ENCODE data around the gene MRPL38. TPM values are rescaled to one million over a fixed set of nuclear protein-coding genes. Genes with fewer than 3 reads are reported as not detected.
A peak's percentile ranks its signal among the peaks of the same experiment; 100 is the strongest.

MRPL38 gene
- 10 to 100 TPM; 56.9 to 93.5 (median 65.1) TPM for polyA plus RNA-seq
- long read RNA-seq, donor 1: 0 reads
- long read RNA-seq, donor 2, transcript MRPL38-201 (9 exons, 1,888 nt): major isoform, 7 of 9 reads
- long read RNA-seq, donor 2, partial matches to known transcripts: 0 of 9 reads
- long read RNA-seq, donor 2, other reads (novel, unspliced or antisense): 0 of 9 reads
- long read RNA-seq, donor 3, transcript MRPL38-201 (9 exons, 1,888 nt): major isoform, 14 of 18 reads
- long read RNA-seq, donor 3, partial matches to known transcripts: 0 of 18 reads
- long read RNA-seq, donor 3, other reads (novel, unspliced or antisense): 0 of 18 reads
- long read RNA-seq, donor 4, partial matches to known transcripts: 0 of 1 reads
- long read RNA-seq, donor 4, other reads (novel, unspliced or antisense): 0 of 1 reads
- long read RNA-seq, donor 5, partial matches to known transcripts: 0 of 7 reads
- long read RNA-seq, donor 5, other reads (novel, unspliced or antisense): 0 of 7 reads
- long read RNA-seq, donor 6, transcript MRPL38-201 (9 exons, 1,888 nt): major isoform, 11 of 15 reads
- long read RNA-seq, donor 6, partial matches to known transcripts: 0 of 15 reads
- long read RNA-seq, donor 6, other reads (novel, unspliced or antisense): 0 of 15 reads
- long read RNA-seq, donor 7, transcript MRPL38-201 (9 exons, 1,888 nt): major isoform, 49 of 53 reads
- long read RNA-seq, donor 7, partial matches to known transcripts: 0 of 53 reads
- long read RNA-seq, donor 7, other reads (novel, unspliced or antisense): 0 of 53 reads
- long read RNA-seq, donor 8, partial matches to known transcripts: 0 of 3 reads
- long read RNA-seq, donor 8, other reads (novel, unspliced or antisense): 0 of 3 reads
- long read RNA-seq, donor 9, partial matches to known transcripts: 0 of 1 reads
- long read RNA-seq, donor 9, other reads (novel, unspliced or antisense): 0 of 1 reads
- long read RNA-seq, donor 10, transcript MRPL38-201 (9 exons, 1,888 nt): major isoform, 13 of 17 reads
- long read RNA-seq, donor 10, partial matches to known transcripts: 0 of 17 reads
- long read RNA-seq, donor 10, other reads (novel, unspliced or antisense): 0 of 17 reads

DNA sequence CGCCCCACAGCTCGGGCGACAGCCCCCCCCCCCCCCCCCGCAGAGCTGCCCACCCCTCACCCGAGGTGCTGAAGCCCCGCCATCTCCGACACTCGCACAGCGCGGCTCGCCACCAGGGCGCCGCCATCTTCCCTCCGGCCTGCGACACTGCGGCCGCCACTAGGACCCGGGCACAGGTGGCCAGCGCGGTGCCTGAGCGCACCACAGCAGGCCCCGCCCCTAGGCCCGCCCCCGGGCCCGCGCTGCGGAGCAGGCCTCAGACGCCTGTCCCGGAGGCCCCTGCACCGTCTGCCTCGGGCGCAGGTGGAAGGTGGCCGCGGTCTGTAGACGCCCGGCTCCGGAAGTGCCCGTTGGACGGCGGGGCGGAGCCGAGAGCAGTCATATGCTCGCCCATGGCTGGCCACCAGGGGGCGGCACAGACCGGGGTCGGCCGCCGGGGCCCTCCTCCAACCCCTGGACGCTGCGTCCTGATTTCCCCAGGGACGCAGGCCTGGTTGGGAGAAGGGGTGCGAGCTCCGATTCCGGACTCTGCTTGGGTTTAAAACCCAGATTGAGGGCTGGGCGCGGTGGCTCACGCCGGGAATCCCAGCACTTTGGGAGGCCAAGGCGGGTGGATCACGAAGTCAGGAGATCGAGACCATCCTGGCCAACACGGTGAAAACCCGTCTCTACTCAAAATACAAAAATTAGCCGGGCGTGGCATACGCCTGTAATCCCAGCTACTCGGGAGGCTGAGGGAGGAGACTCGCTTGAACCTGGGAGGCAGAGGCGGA is at the start of gene MRPL38:
Gene MRPL38 (minus strand): TSS at position 136 of the 773 bp plus-strand sequence. CDS start 9 bp downstream, at position 127.
- H3K9me3 ChIP-seq (ENCODE audit: control insufficient read depth in 2 of 2, insufficient read depth in 1 of 2, low read depth in 1 of 2, low read length in 1 of 2): no peaks in the 10 kb centered on the region
- DNase-seq (peak; percentile 96 to 98), FAIRE-seq (no peak)
- peaks cover 2 to 12% (median 3%) of the 10 kb centered on the region in 3 donors for H3K4me1 ChIP-seq (ENCODE audit: control insufficient read depth in 3 of 3, insufficient read depth in 2 of 3, low read depth in 1 of 3, low read length in 2 of 3)
- peak within 1 kb of the TSS; percentile 75 to 92 (median 81) for H3K4me3 ChIP-seq (ENCODE audit: low read depth in 1 of 3, low read length in 3 of 3)
- H3K27me3 ChIP-seq (ENCODE audit: control insufficient read depth in 3 of 3, insufficient read depth in 3 of 3, low read length in 3 of 3): no peaks in the 10 kb centered on the region
- H3K36me3 ChIP-seq (ENCODE audit: control insufficient read depth in 3 of 3, insufficient read depth in 2 of 3, low read depth in 1 of 3, low read length in 3 of 3): peaks cover 0 to 56% (median 3%) of the 10 kb centered on the region in 3 donors
- H3K27ac ChIP-seq (ENCODE audit: low read depth in 1 of 3, low read length in 2 of 3): peak within 1 kb of the TSS; percentile 89 to 92 (median 92)
- 2 to 3% (median 2%) methylated on average over 41 to 68 of the region's 69 CpGs for WGBS, 3 donors

DNA sequence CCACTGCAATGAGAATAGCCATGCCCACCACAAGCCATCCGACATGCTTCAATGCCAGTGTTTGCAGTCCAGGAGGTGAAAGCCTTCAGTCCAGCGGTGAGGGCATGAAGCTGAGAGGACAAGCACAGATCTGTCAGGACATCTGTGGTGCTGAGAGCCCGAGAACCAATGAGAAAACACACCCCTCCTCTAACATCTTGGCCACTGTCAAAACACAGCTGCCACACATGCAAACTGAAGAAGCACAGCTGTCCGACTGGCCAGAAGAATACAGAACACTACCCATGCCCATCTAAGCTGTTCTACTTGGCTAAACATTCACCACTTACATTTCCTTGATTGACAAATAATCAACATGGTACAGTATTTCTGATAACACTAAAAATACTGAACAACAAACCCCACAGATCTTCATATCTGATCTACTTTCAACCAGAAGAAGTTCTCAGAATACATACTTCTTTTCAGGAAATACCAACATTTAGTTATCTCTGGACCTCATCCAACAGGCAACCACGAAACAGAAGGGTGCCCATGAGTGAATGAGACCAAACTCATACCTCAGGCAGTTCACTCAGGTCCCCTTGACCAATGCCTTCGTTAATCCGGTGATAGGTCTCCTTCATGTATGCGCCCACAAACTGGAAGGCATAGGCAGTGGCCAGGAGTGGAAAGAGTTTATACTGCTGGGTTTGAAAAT is 46.3 kb upstream of the MRPL38 start:
- WGBS, 3 donors: 75 to 90% (median 84%) methylated on average over 8 of the region's 8 CpGs
- Histone ChIP-seq H3K36me3 (ENCODE audit: control insufficient read depth in 3 of 3, insufficient read depth in 2 of 3, low read depth in 1 of 3, low read length in 3 of 3) (peaks cover 12 to 79% (median 45%) of the 10 kb centered on the region in 3 donors), H3K27me3 (ENCODE audit: control insufficient read depth in 3 of 3, insufficient read depth in 3 of 3, low read length in 3 of 3) (no peaks in the 10 kb centered on the region), H3K27ac (ENCODE audit: low read depth in 1 of 3, low read length in 2 of 3) (no peak overlapping the region), H3K4me1 (ENCODE audit: control insufficient read depth in 3 of 3, insufficient read depth in 2 of 3, low read depth in 1 of 3, low read length in 2 of 3) (no peaks in the 10 kb centered on the region), H3K4me3 (ENCODE audit: low read depth in 1 of 3, low read length in 3 of 3) (no peak overlapping the region), H3K9me3 (ENCODE audit: control insufficient read depth in 2 of 2, insufficient read depth in 1 of 2, low read depth in 1 of 2, low read length in 1 of 2) (no peaks in the 10 kb centered on the region)
- DNase-seq: no peak
- no peak for FAIRE-seq

DNA sequence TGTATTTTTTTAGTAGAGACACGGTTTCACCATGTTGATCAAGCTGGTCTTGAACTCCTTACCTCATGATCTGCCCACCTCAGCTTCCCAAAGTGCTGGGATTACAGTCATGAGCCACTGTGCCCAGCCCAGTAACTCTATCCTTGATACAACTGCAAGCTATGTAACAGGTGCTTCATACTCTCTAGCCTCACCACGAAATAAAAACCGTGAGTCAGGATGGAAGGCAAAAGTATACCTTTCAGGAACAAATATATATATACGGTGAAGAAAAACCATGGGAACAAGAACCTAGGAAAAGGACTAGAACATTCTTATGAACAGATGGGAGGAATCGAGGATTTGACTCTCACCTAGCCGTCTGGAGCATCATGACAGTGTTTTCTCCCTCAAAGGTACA is 45.7 kb upstream of the MRPL38 start:
- Histone ChIP-seq H3K9me3 (ENCODE audit: control insufficient read depth in 2 of 2, insufficient read depth in 1 of 2, low read depth in 1 of 2, low read length in 1 of 2) (no peaks in the 10 kb centered on the region), H3K4me1 (ENCODE audit: control insufficient read depth in 3 of 3, insufficient read depth in 2 of 3, low read depth in 1 of 3, low read length in 2 of 3) (no peaks in the 10 kb centered on the region), H3K4me3 (ENCODE audit: low read depth in 1 of 3, low read length in 3 of 3) (no peak overlapping the region), H3K27ac (ENCODE audit: low read depth in 1 of 3, low read length in 2 of 3) (no peak overlapping the region), H3K36me3 (ENCODE audit: control insufficient read depth in 3 of 3, insufficient read depth in 2 of 3, low read depth in 1 of 3, low read length in 3 of 3) (peaks cover 12 to 78% (median 46%) of the 10 kb centered on the region in 3 donors), H3K27me3 (ENCODE audit: control insufficient read depth in 3 of 3, insufficient read depth in 3 of 3, low read length in 3 of 3) (no peaks in the 10 kb centered on the region)
- no peak for FAIRE-seq
- 89 to 93% (median 91%) methylated on average over 6 of the region's 6 CpGs for WGBS, 3 donors
- DNase-seq: no peak

GRCh38 chr17:75945211-75945610 is 40.5 kb upstream of the MRPL38 start:
- 58 to 69% (median 68%) methylated on average over 2 of the region's 2 CpGs for WGBS, 3 donors

DNA sequence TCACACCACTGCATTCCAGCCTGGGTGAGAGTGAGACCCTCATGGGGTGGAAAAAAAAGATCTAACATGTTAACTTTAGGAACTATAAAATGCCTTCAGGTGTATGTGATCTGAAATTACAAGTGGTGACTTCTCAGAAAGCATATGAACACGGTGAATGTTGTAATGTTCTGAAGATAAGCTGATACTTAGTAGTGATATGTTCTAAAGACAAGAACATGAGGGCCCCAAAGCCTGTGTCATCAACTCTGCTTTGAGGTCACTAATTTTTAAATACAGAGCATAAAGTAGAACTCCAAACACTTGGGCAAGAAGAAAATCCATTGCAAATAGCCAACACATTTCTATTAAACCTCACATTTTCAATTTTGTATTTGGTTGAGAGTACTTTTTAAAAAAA is 38.8 kb upstream of the MRPL38 start:
- WGBS, 3 donors: 39 to 76% (median 64%) methylated on average over 1 of the region's 1 CpG
- peaks cover 4 to 35% (median 10%) of the 10 kb centered on the region in 3 donors for H3K36me3 ChIP-seq (ENCODE audit: control insufficient read depth in 3 of 3, insufficient read depth in 2 of 3, low read depth in 1 of 3, low read length in 3 of 3)
- no peak for FAIRE-seq

More at GRCh38 chr17:75945211-75945610, 40.5 kb upstream of the MRPL38 start:
- Histone ChIP-seq H3K36me3 (ENCODE audit: control insufficient read depth in 3 of 3, insufficient read depth in 2 of 3, low read depth in 1 of 3, low read length in 3 of 3) (peaks cover 8 to 53% (median 21%) of the 10 kb centered on the region in 3 donors), H3K4me1 (ENCODE audit: control insufficient read depth in 3 of 3, insufficient read depth in 2 of 3, low read depth in 1 of 3, low read length in 2 of 3) (peaks cover 0 to 6% (median 0%) of the 10 kb centered on the region in 3 donors), H3K27me3 (ENCODE audit: control insufficient read depth in 3 of 3, insufficient read depth in 3 of 3, low read length in 3 of 3) (no peaks in the 10 kb centered on the region), H3K4me3 (ENCODE audit: low read depth in 1 of 3, low read length in 3 of 3) (no peak overlapping the region), H3K9me3 (ENCODE audit: control insufficient read depth in 2 of 2, insufficient read depth in 1 of 2, low read depth in 1 of 2, low read length in 1 of 2) (no peaks in the 10 kb centered on the region), H3K27ac (ENCODE audit: low read depth in 1 of 3, low read length in 2 of 3) (no peak overlapping the region)
- FAIRE-seq (no peak), DNase-seq (no peak)

DNA sequence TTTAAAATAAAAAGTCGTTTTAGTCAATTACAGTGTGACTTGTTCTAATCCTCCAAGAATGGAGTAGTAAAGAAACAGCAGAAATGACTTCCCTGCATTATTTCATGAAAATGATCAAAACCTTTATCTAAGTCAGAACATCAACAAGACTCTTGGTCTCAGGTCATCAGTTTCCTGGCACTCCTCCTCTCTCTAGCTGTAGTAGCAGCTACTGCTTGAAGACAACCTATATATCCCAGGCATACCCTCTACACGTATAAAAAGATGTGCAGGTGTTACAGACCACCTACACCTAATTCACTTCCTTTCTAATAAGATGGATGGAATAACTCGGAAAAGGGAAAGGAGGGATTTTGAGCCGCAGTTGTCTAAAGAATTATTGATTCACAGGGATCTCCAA is 37.8 kb upstream of the MRPL38 start:
- DNase-seq (no peak), FAIRE-seq (no peak)
- no peaks in the 10 kb centered on the region for H3K9me3 ChIP-seq (ENCODE audit: control insufficient read depth in 2 of 2, insufficient read depth in 1 of 2, low read depth in 1 of 2, low read length in 1 of 2)
- no peaks in the 10 kb centered on the region for H3K27me3 ChIP-seq (ENCODE audit: control insufficient read depth in 3 of 3, insufficient read depth in 3 of 3, low read length in 3 of 3)
- H3K36me3 ChIP-seq (ENCODE audit: control insufficient read depth in 3 of 3, insufficient read depth in 2 of 3, low read depth in 1 of 3, low read length in 3 of 3): peaks cover 4 to 29% (median 5%) of the 10 kb centered on the region in 3 donors
- H3K4me1 ChIP-seq (ENCODE audit: control insufficient read depth in 3 of 3, insufficient read depth in 2 of 3, low read depth in 1 of 3, low read length in 2 of 3): peaks cover 0 to 8% (median 0%) of the 10 kb centered on the region in 3 donors
- H3K4me3 ChIP-seq (ENCODE audit: low read depth in 1 of 3, low read length in 3 of 3): no peak overlapping the region
- H3K27ac ChIP-seq (ENCODE audit: low read depth in 1 of 3, low read length in 2 of 3): no peak overlapping the region
- WGBS, 3 donors: 81 to 95% (median 92%) methylated on average over 4 of the region's 4 CpGs

More for the DNA sequence above, 38.8 kb upstream of the MRPL38 start:
- no peaks in the 10 kb centered on the region for H3K27me3 ChIP-seq (ENCODE audit: control insufficient read depth in 3 of 3, insufficient read depth in 3 of 3, low read length in 3 of 3)
- H3K9me3 ChIP-seq (ENCODE audit: control insufficient read depth in 2 of 2, insufficient read depth in 1 of 2, low read depth in 1 of 2, low read length in 1 of 2): no peaks in the 10 kb centered on the region
- H3K27ac ChIP-seq (ENCODE audit: low read depth in 1 of 3, low read length in 2 of 3): no peak overlapping the region
- peaks cover 0 to 8% (median 0%) of the 10 kb centered on the region in 3 donors for H3K4me1 ChIP-seq (ENCODE audit: control insufficient read depth in 3 of 3, insufficient read depth in 2 of 3, low read depth in 1 of 3, low read length in 2 of 3)
- H3K4me3 ChIP-seq (ENCODE audit: low read depth in 1 of 3, low read length in 3 of 3): no peak overlapping the region
- no peak for DNase-seq

DNA sequence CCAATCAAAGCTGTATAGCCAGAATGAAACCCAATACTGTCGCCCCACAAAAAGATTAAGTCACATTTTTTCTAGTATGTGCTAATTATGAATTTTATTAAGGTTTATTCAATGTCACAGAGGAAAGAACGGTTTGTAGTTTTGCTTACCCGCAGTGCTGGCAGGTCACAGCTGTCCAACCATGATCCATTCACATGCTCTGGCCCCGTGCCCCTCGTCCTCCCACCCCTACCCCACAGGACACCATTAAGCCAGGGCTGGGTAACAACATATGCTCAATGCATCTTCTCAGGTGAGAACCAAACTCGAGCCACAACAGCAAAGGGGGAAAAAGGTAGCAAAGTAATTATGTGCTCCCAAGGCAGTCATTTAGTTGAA is 36.7 kb upstream of the MRPL38 start:
- no peak for DNase-seq
- H3K27ac ChIP-seq (ENCODE audit: low read depth in 1 of 3, low read length in 2 of 3): no peak overlapping the region
- WGBS, 3 donors: 39% methylated on average over 6 of the region's 6 CpGs
- peak overlapping the region in 1 of 3 donors; percentile 30 for H3K4me3 ChIP-seq (ENCODE audit: low read depth in 1 of 3, low read length in 3 of 3)
- H3K9me3 ChIP-seq (ENCODE audit: control insufficient read depth in 2 of 2, insufficient read depth in 1 of 2, low read depth in 1 of 2, low read length in 1 of 2): no peaks in the 10 kb centered on the region
- FAIRE-seq: no peak
- H3K27me3 ChIP-seq (ENCODE audit: control insufficient read depth in 3 of 3, insufficient read depth in 3 of 3, low read length in 3 of 3): no peaks in the 10 kb centered on the region
- peaks cover 4 to 19% (median 5%) of the 10 kb centered on the region in 3 donors for H3K36me3 ChIP-seq (ENCODE audit: control insufficient read depth in 3 of 3, insufficient read depth in 2 of 3, low read depth in 1 of 3, low read length in 3 of 3)
- peaks cover 0 to 8% (median 0%) of the 10 kb centered on the region in 3 donors for H3K4me1 ChIP-seq (ENCODE audit: control insufficient read depth in 3 of 3, insufficient read depth in 2 of 3, low read depth in 1 of 3, low read length in 2 of 3)

Data from small intestine (tissue), 16 donors.